SU-DHL-6 (cell line): ENCODE measurements around the gene FAM174A.

Source experiments
- H2AFZ ChIP-seq: fragments of 200-600 bp; sonication (generic); 2 replicates; pipeline ENCODE4 v1.6.1; 2014; ENCODE audit warnings: low read depth, mild to moderate bottlenecking, moderate library complexity, mixed read lengths, antibody characterized with exemption, low read length; ENCODE audit not compliant: severe bottlenecking
- H3F3A ChIP-seq: fragments of 200-600 bp; shearing (Covaris generic); 2 replicates; pipeline ENCODE4 v1.6.0; 2016; ENCODE audit warnings: antibody characterized with exemption, mild to moderate bottlenecking; ENCODE audit not compliant: insufficient read depth
- H3K27ac ChIP-seq: fragments of 200-600 bp; sonication (generic); 2 replicates; pipeline ENCODE4 v1.5.1; 2016; ENCODE audit warnings: low read depth, mild to moderate bottlenecking, low read length, moderate library complexity, mixed read lengths
- H3K27me3 ChIP-seq: fragments of 200-600 bp; sonication (generic), shearing (Covaris generic); 2 replicates; pipeline ENCODE4 v1.6.0; 2014; ENCODE audit warnings: mild to moderate bottlenecking, low read length
- H3K36me3 ChIP-seq: fragments of 200-600 bp; sonication (generic); 2 replicates; pipeline ENCODE4 v1.6.1; 2014; ENCODE audit warnings: mild to moderate bottlenecking, low read length, mixed read lengths
- H3K4me2 ChIP-seq: fragments of 300-600, 200-600 bp; shearing (Covaris generic), sonication (generic); 2 replicates; pipeline ENCODE4 v1.6.0; 2014; ENCODE audit warnings: low read length, low read depth, mild to moderate bottlenecking; ENCODE audit not compliant: poor library complexity, severe bottlenecking
- H3K4me3 ChIP-seq: fragments of 200-600 bp; sonication (generic); 2 replicates; pipeline ENCODE4 v1.5.1; 2014; ENCODE audit warnings: antibody characterized with exemption, low read length, mild to moderate bottlenecking, mixed read lengths; ENCODE audit not compliant: insufficient read depth, poor library complexity, severe bottlenecking
- H3K79me2 ChIP-seq: fragments of 200-600 bp; sonication (generic); 2 replicates; pipeline ENCODE4 v1.6.1; 2014; ENCODE audit warnings: mild to moderate bottlenecking, low read length, moderate library complexity; ENCODE audit not compliant: insufficient read depth
- H3K9ac ChIP-seq: fragments of 200-600 bp; sonication (generic); 2 replicates; pipeline ENCODE4 v1.7.0; 2014; ENCODE audit warnings: mild to moderate bottlenecking, low read length
- H3K9me2 ChIP-seq: fragments of 200-600 bp; sonication (generic); replicated peaks from 2 replicates; pipeline ENCODE4 v1.6.1; 2014; ENCODE audit warnings: low read length; ENCODE audit not compliant: insufficient read depth
- H3K9me3 ChIP-seq: fragments of 200-600 bp; sonication (generic); 2 replicates; pipeline ENCODE4 v1.6.1; 2014; ENCODE audit warnings: low read length, mixed read lengths; ENCODE audit not compliant: insufficient read depth
- H4K20me1 ChIP-seq: fragments of 200-600 bp; sonication (generic); 2 replicates; pipeline ENCODE4 v1.6.1; 2014; ENCODE audit warnings: low read depth, mild to moderate bottlenecking, antibody characterized with exemption, low read length, moderate library complexity, mixed read lengths
- EZH2phosphoT487 ChIP-seq: fragments of 200-600 bp; sonication (generic), shearing (Covaris generic); conservative IDR thresholded peaks from 2 replicates; pipeline ENCODE4 v1.6.1; 2018; ENCODE audit warnings: mild to moderate bottlenecking, antibody characterized with exemption, low read length, moderate library complexity, mixed read lengths
- TF ChIP-seq, protein P1 (sequence below): fragments of 200-600 bp; sonication (generic); IDR thresholded peaks from one replicate; pipeline ENCODE4 v1.5.1; 2017; ENCODE audit warnings: antibody characterized with exemption, mild to moderate bottlenecking, low read length, moderate library complexity; ENCODE audit not compliant: insufficient read depth, poor library complexity, severe bottlenecking

FAM174A gene

GRCh38 chr5:100623719-100624118 is 88.5 kb downstream of the FAM174A start:
- Histone ChIP-seq H3K9ac (no peak overlapping the region), H3K4me3 (no peak overlapping the region), H3K27me3 (no peaks in the 10 kb centered on the region), H3K36me3 (no peaks in the 10 kb centered on the region), H2AFZ (no peak overlapping the region), H3F3A (no peaks in the 10 kb centered on the region), H3K27ac (no peak overlapping the region), H3K4me2 (no peak overlapping the region), H3K79me2 (no peaks in the 10 kb centered on the region), H4K20me1 (no peaks in the 10 kb centered on the region), H3K9me3 (no peaks in the 10 kb centered on the region), H3K9me2 (no peaks in the 10 kb centered on the region)
- no peak for TF ChIP-seq EZH2phosphoT487
- TF ChIP-seq, protein P1, sequence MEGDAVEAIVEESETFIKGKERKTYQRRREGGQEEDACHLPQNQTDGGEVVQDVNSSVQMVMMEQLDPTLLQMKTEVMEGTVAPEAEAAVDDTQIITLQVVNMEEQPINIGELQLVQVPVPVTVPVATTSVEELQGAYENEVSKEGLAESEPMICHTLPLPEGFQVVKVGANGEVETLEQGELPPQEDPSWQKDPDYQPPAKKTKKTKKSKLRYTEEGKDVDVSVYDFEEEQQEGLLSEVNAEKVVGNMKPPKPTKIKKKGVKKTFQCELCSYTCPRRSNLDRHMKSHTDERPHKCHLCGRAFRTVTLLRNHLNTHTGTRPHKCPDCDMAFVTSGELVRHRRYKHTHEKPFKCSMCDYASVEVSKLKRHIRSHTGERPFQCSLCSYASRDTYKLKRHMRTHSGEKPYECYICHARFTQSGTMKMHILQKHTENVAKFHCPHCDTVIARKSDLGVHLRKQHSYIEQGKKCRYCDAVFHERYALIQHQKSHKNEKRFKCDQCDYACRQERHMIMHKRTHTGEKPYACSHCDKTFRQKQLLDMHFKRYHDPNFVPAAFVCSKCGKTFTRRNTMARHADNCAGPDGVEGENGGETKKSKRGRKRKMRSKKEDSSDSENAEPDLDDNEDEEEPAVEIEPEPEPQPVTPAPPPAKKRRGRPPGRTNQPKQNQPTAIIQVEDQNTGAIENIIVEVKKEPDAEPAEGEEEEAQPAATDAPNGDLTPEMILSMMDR = peak; percentile 21

DNA sequence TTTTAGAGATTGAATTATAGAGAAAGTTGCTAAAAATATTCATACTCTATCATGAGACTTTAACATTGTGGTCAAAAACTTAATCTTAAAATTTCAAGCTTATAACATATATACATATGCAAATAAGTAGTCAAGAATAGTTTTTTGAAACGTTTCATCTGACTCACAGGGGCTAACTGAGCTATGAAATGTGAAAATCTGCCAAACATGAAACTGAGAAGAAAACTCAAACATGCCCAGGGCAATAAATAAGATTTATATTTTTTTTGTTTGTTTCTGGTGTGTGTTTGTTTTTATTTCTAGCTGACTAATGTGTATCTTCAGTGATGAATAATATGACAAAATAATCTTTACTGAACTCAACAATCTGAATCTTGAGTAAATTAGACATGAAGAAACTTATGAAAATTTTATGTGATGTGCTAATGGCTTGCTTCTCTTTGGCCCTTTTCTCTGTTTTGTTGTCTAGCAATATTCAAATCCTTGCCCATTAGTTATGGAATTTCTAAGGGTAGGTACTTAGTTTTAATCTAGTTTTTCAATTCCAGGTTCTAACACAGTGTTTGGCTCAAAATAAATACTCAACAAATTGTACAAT is 99.9 kb downstream of the FAM174A start:
- Histone ChIP-seq H3K4me2 (peak overlapping the region; percentile 2), H3K36me3 (no peaks in the 10 kb centered on the region), H3K9ac (no peak overlapping the region), H3K27me3 (no peaks in the 10 kb centered on the region), H3K9me3 (no peaks in the 10 kb centered on the region), H3K9me2 (no peaks in the 10 kb centered on the region), H3F3A (no peaks in the 10 kb centered on the region), H3K79me2 (no peaks in the 10 kb centered on the region), H3K27ac (no peak overlapping the region), H4K20me1 (no peaks in the 10 kb centered on the region), H3K4me3 (no peak overlapping the region), H2AFZ (no peak overlapping the region)
- TF ChIP-seq, protein P1 = no peak
- no peak for TF ChIP-seq EZH2phosphoT487
